NCI-H2107 treated with DMSO at 0.1 percent for 48 hours (cell line): Measurements from ENCODE around the gene HSPE1.
"Not testable (repeated sequence)": the region's sequence is repeated elsewhere in the genome, so short reads cannot be mapped to it uniquely, and the experiment has no call there.

Experiments
- DNase-seq: peaks from one replicate; lab custom pipeline; 2025; ENCODE audit not compliant: unreplicated experiment; lab: John Stamatoyannopoulos, UW

The HSPE1 gene

GRCh38 chr2:197498235-197498936 is 1.8 kb upstream of the HSPE1 start:
- DNase-seq = no peak

- DNase-seq = no peak
These were observed 1.1 kb upstream of the HSPE1 start for GRCh38 chr2:197498937-197499593.

GRCh38 chr2:197500503-197501131 is 438 bp downstream of the HSPE1 start:
- DNase-seq = peak; percentile 49

- DNase-seq = no peak
These were observed 2.0 kb downstream of the HSPE1 start for GRCh38 chr2:197502201-197502600.

- no peak for DNase-seq
These were observed 2.5 kb downstream of the HSPE1 start for GRCh38 chr2:197502685-197503084.

- DNase-seq = no peak
These were observed 3.8 kb downstream of the HSPE1 start for GRCh38 chr2:197504000-197504399.

GRCh38 chr2:197504512-197504911 is 4.3 kb downstream of the HSPE1 start:
- no peak for DNase-seq

- no peak for DNase-seq
These were observed 6.5 kb downstream of the HSPE1 start for GRCh38 chr2:197506658-197507057.

- DNase-seq = no peak
These were observed 13.7 kb downstream of the HSPE1 start for GRCh38 chr2:197513915-197514314.

GRCh38 chr2:197514754-197515153 is 14.6 kb downstream of the HSPE1 start:
- DNase-seq = peak; percentile 65

- DNase-seq = no peak
These were observed 15.1 kb downstream of the HSPE1 start for GRCh38 chr2:197515315-197515738.

- DNase-seq = peak; percentile 85
These were observed 15.7 kb downstream of the HSPE1 start, which contains the start of gene MOB4 for GRCh38 chr2:197515739-197516392. MOB4 (plus strand) TSS chr2:197516066; CDS start chr2:197516087, 21 bp downstream.

- no peak for DNase-seq
These were observed 16.2 kb downstream of the HSPE1 start for GRCh38 chr2:197516393-197516761.

GRCh38 chr2:197517150-197517549 is 17.0 kb downstream of the HSPE1 start:
- DNase-seq = no peak

GRCh38 chr2:197538412-197538811 is 38.2 kb downstream of the HSPE1 start:
- DNase-seq = no peak

GRCh38 chr2:197539734-197540133 is 39.6 kb downstream of the HSPE1 start:
- no peak for DNase-seq

GRCh38 chr2:197543206-197543605 is 43.0 kb downstream of the HSPE1 start:
- DNase-seq = no peak

GRCh38 chr2:197547163-197547900 is 47.2 kb downstream of the HSPE1 start:
- DNase-seq = no peak

GRCh38 chr2:197548582-197548981 is 48.4 kb downstream of the HSPE1 start:
- DNase-seq = no peak

GRCh38 chr2:197551260-197551659 is 51.1 kb downstream of the HSPE1 start:
- DNase-seq = not testable (repeated sequence)
